ENCODE results near the gene ABHD17C. TPM values are rescaled to one million over a fixed set of nuclear protein-coding genes. Genes with fewer than 3 reads are reported as not detected.
"Not testable (repeated sequence)": the region's sequence is repeated elsewhere in the genome, so short reads cannot be mapped to it uniquely, and the experiment has no call there.

Gene ABHD17C
- 23.5 and 23.8 TPM in 2 replicates for polyA plus RNA-seq (2013)

DNA sequence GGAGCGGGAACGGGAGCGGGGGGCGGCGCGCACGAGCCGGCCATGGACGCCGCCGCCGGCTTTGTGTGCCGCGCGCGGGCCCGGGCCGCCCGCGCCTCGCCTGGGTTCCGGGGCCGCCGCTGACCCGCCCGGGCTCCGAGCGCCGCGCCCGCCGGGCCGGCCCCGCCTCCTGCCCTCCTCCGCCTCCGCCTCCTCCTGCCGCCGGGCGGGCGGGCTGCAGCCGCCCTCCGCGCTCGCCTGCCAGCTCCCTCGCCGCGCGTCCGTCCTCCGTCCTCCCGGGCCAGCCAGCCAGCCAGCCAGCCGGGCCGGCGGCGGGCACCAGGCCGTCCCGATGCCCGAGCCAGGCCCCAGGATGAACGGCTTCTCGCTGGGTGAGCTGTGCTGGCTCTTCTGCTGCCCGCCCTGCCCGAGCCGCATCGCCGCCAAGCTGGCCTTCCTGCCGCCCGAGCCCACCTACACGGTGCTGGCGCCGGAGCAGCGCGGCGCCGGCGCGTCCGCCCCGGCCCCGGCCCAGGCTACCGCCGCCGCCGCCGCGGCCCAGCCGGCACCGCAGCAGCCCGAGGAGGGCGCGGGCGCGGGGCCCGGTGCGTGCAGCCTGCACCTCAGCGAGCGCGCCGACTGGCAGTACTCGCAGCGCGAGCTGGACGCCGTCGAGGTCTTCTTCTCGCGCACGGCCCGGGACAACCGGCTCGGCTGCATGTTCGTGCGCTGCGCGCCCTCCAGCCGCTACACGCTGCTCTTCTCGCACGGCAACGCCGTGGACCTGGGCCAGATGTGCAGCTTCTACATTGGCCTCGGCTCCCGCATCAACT, at the start of gene ABHD17C:
TSS of gene ABHD17C (plus strand) at position 212 of the 812 bp plus-strand sequence. CDS start at position 332, 120 bp downstream.
- H3K4me2 ChIP-seq (ENCODE audit: low read length): peak within 1 kb of the TSS; percentile 87
- peaks cover 2 to 8% of the 10 kb centered on the region in 2 experiments for H3K4me1 ChIP-seq (ENCODE audit: control insufficient read depth in 1 of 2, insufficient read depth in 2 of 2, low read length in 2 of 2)
- peak within 1 kb of the TSS; percentile 70 for H3K9ac ChIP-seq (ENCODE audit: low read length)
- H2AK5ac ChIP-seq (ENCODE audit: low read length): peak within 1 kb of the TSS; percentile 62
- peak within 1 kb of the TSS; percentile 93 for H2BK5ac ChIP-seq (ENCODE audit: low read depth, low read length, poor library complexity)
- no peaks in the 10 kb centered on the region for H3K27me3 ChIP-seq (ENCODE audit: insufficient read depth, low read length)
- H3K36me3 ChIP-seq (ENCODE audit: control insufficient read depth in 1 of 2, insufficient read depth in 2 of 2, low read length in 2 of 2): no peaks in the 10 kb centered on the region
- peak within 1 kb of the TSS; percentile 94 for H4K8ac ChIP-seq (ENCODE audit: low read depth, low read length)
- peak within 1 kb of the TSS; percentile 96 for H2AFZ ChIP-seq (ENCODE audit: insufficient read depth, low read length, poor library complexity)
- no peak within 1 kb of the TSS for H3K23ac ChIP-seq (ENCODE audit: low read length)
- H4K91ac ChIP-seq (ENCODE audit: low read depth, low read length): peak within 1 kb of the TSS; percentile 98
- peak within 1 kb of the TSS; percentile 91 for H4K12ac ChIP-seq (ENCODE audit: low read depth, low read length)
- peak within 1 kb of the TSS; percentile 85 for H3K4ac ChIP-seq (ENCODE audit: low read depth, low read length)
- peak within 1 kb of the TSS; percentile 99 for H3K14ac ChIP-seq (ENCODE audit: low read length)
- H2BK12ac ChIP-seq (ENCODE audit: low read length): peak within 1 kb of the TSS; percentile 75
- peak within 1 kb of the TSS; percentile 66 for H3K27ac ChIP-seq (ENCODE audit: low read depth, low read length)
- no CpG with 5 or more reads among the region's 122 CpGs for WGBS (ENCODE audit: extremely low coverage, insufficient coverage, insufficient read length)
- peak; percentile 29 to 67 for DNase-seq
- H2BK120ac ChIP-seq (ENCODE audit: insufficient read depth, low read length, poor library complexity): peak within 1 kb of the TSS; percentile 98
- H3K9me3 ChIP-seq (ENCODE audit: insufficient read depth, low read depth, low read length): no peaks in the 10 kb centered on the region
- H3K18ac ChIP-seq (ENCODE audit: low read length): peak within 1 kb of the TSS; percentile 100
- peaks cover 7% of the 10 kb centered on the region for H3K79me2 ChIP-seq (ENCODE audit: control insufficient read depth, insufficient read depth, low read length, poor library complexity)
- peak within 1 kb of the TSS; percentile 89 for H3K4me3 ChIP-seq (ENCODE audit: low read depth, low read length)
- H3K79me1 ChIP-seq (ENCODE audit: low read length): peaks cover 15% of the 10 kb centered on the region

DNA sequence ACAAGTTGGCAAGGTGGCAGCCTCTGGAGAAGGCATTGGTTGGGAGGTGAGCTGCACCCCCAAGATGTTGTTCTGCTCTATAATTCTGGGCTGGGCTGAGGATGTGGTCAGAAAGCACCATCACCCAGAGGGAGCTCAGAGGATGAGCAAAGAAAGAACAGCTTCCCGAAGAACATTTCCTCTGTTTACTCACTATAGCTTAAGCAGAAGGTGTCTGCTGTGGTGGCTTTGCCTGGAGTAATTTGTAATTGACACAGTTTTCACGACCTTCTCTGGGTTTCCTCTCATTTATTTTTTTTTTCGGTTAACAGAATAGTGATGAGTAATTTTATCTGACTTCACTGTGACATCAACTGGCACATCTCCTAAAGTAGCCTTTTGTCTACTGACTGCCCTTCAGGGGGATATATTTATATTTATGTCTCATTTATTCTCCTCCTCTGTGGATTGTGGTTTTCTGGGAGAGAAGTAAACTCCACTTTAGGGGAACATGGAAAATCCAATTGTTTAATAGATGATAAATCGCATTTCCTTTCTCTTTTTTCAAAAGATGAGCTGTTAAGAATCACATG, 49.5 kb upstream of the ABHD17C start:
- Histone ChIP-seq H3K27ac (ENCODE audit: low read depth, low read length) (no peak overlapping the region), H3K4me1 (ENCODE audit: control insufficient read depth in 1 of 2, insufficient read depth in 2 of 2, low read length in 2 of 2) (no peaks in the 10 kb centered on the region), H2BK5ac (ENCODE audit: low read depth, low read length, poor library complexity) (no peak overlapping the region), H3K4me2 (ENCODE audit: low read length) (no peak overlapping the region), H3K79me1 (ENCODE audit: low read length) (no peaks in the 10 kb centered on the region), H2AFZ (ENCODE audit: insufficient read depth, low read length, poor library complexity) (no peak overlapping the region), H2AK5ac (ENCODE audit: low read length) (no peak overlapping the region), H2BK12ac (ENCODE audit: low read length) (no peak overlapping the region), H3K36me3 (ENCODE audit: control insufficient read depth in 1 of 2, insufficient read depth in 2 of 2, low read length in 2 of 2) (no peaks in the 10 kb centered on the region), H3K9ac (ENCODE audit: low read length) (no peak overlapping the region), H4K91ac (ENCODE audit: low read depth, low read length) (no peak overlapping the region), H3K9me3 (ENCODE audit: insufficient read depth, low read depth, low read length) (peaks cover 3% of the 10 kb centered on the region), H2BK120ac (ENCODE audit: insufficient read depth, low read length, poor library complexity) (no peak overlapping the region), H3K14ac (ENCODE audit: low read length) (no peak overlapping the region), H4K12ac (ENCODE audit: low read depth, low read length) (no peak overlapping the region), H3K27me3 (ENCODE audit: insufficient read depth, low read length) (no peaks in the 10 kb centered on the region), H4K8ac (ENCODE audit: low read depth, low read length) (no peak overlapping the region), H3K4ac (ENCODE audit: low read depth, low read length) (no peak overlapping the region), H3K18ac (ENCODE audit: low read length) (no peak overlapping the region), H3K23ac (ENCODE audit: low read length) (no peak overlapping the region), H3K4me3 (ENCODE audit: low read depth, low read length) (no peak overlapping the region), H3K79me2 (ENCODE audit: control insufficient read depth, insufficient read depth, low read length, poor library complexity) (no peaks in the 10 kb centered on the region)
- WGBS (ENCODE audit: extremely low coverage, insufficient coverage, insufficient read length): no CpG with 5 or more reads among the region's 4 CpGs
- no peak for DNase-seq

DNA sequence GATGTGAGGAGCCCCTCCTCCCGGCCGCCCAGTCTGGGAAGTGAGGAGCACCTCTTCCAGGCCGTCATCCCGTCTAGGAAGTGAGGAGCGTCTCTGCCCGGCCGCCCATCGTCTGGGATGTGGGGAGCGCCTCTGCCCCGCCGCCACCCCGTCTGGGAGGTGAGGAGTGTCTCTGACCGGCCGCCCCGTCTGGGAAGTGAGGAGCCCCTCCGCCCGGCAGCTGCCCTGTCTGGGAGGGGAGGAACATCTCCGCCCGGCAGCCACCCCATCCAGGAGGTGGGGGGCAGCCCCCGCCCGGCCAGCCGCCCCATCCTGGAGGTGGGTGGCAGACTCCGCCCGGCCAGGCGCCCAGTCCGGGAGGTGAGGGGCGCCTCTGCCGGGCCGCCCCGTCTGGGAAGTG, 47.7 kb upstream of the ABHD17C start:
- H3K14ac ChIP-seq (ENCODE audit: low read length); H4K8ac ChIP-seq (ENCODE audit: low read depth, low read length); H3K79me2 ChIP-seq (ENCODE audit: control insufficient read depth, insufficient read depth, low read length, poor library complexity); H3K9ac ChIP-seq (ENCODE audit: low read length); H2BK5ac ChIP-seq (ENCODE audit: low read depth, low read length, poor library complexity); H3K4me1 ChIP-seq (ENCODE audit: control insufficient read depth in 1 of 2, insufficient read depth in 2 of 2, low read length in 2 of 2); H3K4ac ChIP-seq (ENCODE audit: low read depth, low read length); H3K27me3 ChIP-seq (ENCODE audit: insufficient read depth, low read length); H3K9me3 ChIP-seq (ENCODE audit: insufficient read depth, low read depth, low read length); H2BK12ac ChIP-seq (ENCODE audit: low read length); H3K18ac ChIP-seq (ENCODE audit: low read length); H4K91ac ChIP-seq (ENCODE audit: low read depth, low read length); H2AFZ ChIP-seq (ENCODE audit: insufficient read depth, low read length, poor library complexity); H3K4me3 ChIP-seq (ENCODE audit: low read depth, low read length); H4K12ac ChIP-seq (ENCODE audit: low read depth, low read length); H3K27ac ChIP-seq (ENCODE audit: low read depth, low read length); H2AK5ac ChIP-seq (ENCODE audit: low read length); H3K36me3 ChIP-seq (ENCODE audit: control insufficient read depth in 1 of 2, insufficient read depth in 2 of 2, low read length in 2 of 2); H2BK120ac ChIP-seq (ENCODE audit: insufficient read depth, low read length, poor library complexity); H3K79me1 ChIP-seq (ENCODE audit: low read length); DNase-seq; H3K4me2 ChIP-seq (ENCODE audit: low read length); H3K23ac ChIP-seq (ENCODE audit: low read length): not testable (repeated sequence)
- whole genome bisulfite sequencing (ENCODE audit: extremely low coverage, insufficient coverage, insufficient read length): no CpG with 5 or more reads among the region's 30 CpGs

DNA sequence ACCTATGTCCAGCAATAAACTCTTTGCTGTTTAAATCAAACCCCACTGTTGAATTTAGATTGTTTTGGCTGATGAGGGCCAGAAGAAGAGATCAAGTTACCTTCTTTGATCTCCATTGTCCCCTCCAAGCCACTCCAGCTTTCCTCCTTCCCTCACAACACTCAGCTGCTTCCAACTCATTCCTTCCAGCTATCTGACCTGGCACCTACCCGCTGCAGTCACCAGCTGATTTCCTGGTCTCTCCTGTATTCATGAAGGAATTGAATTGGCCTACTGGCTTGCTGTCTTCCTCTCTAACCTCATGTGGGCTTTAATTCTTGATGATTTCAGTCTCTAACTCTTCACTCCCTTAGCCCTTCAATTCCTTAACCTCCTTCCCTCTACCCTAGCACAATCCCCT, 40.8 kb upstream of the ABHD17C start:
- H2AFZ ChIP-seq (ENCODE audit: insufficient read depth, low read length, poor library complexity): no peak overlapping the region
- no peaks in the 10 kb centered on the region for H3K79me1 ChIP-seq (ENCODE audit: low read length)
- no peak overlapping the region for H3K18ac ChIP-seq (ENCODE audit: low read length)
- no peak overlapping the region for H2BK120ac ChIP-seq (ENCODE audit: insufficient read depth, low read length, poor library complexity)
- no peak overlapping the region for H3K4me3 ChIP-seq (ENCODE audit: low read depth, low read length)
- no CpG with 5 or more reads among the region's 1 CpG for WGBS (ENCODE audit: extremely low coverage, insufficient coverage, insufficient read length)
- H3K14ac ChIP-seq (ENCODE audit: low read length): no peak overlapping the region
- DNase-seq: no peak
- no peak overlapping the region for H2BK5ac ChIP-seq (ENCODE audit: low read depth, low read length, poor library complexity)
- no peaks in the 10 kb centered on the region for H3K4me1 ChIP-seq (ENCODE audit: control insufficient read depth in 1 of 2, insufficient read depth in 2 of 2, low read length in 2 of 2)
- H3K4ac ChIP-seq (ENCODE audit: low read depth, low read length): no peak overlapping the region
- no peak overlapping the region for H4K12ac ChIP-seq (ENCODE audit: low read depth, low read length)
- H2AK5ac ChIP-seq (ENCODE audit: low read length): no peak overlapping the region
- H2BK12ac ChIP-seq (ENCODE audit: low read length): no peak overlapping the region
- H3K4me2 ChIP-seq (ENCODE audit: low read length): no peak overlapping the region
- H4K8ac ChIP-seq (ENCODE audit: low read depth, low read length): no peak overlapping the region
- H3K27ac ChIP-seq (ENCODE audit: low read depth, low read length): no peak overlapping the region
- H3K9me3 ChIP-seq (ENCODE audit: insufficient read depth, low read depth, low read length): peaks cover 3% of the 10 kb centered on the region
- no peak overlapping the region for H3K9ac ChIP-seq (ENCODE audit: low read length)
- H3K36me3 ChIP-seq (ENCODE audit: control insufficient read depth in 1 of 2, insufficient read depth in 2 of 2, low read length in 2 of 2): no peaks in the 10 kb centered on the region
- H3K79me2 ChIP-seq (ENCODE audit: control insufficient read depth, insufficient read depth, low read length, poor library complexity): no peaks in the 10 kb centered on the region
- H4K91ac ChIP-seq (ENCODE audit: low read depth, low read length): no peak overlapping the region
- H3K27me3 ChIP-seq (ENCODE audit: insufficient read depth, low read length): no peaks in the 10 kb centered on the region
- peak overlapping the region; percentile 75 for H3K23ac ChIP-seq (ENCODE audit: low read length)
